K562 (cell line): ENCODE results near the gene KCTD16. TPM values are rescaled to one million over a fixed set of nuclear protein-coding genes. Genes with fewer than 3 reads are reported as not detected.

Source experiments
- ATAC-seq: fragments of 200-7000 bp; cut with Tn5 transposase; 3 replicates; pipeline ENCODE4 v1.9.1; 2020; ENCODE audit warnings: moderate library complexity
- BruUV-seq: library from RNA; stranded (reverse); fragments of 400-500 nt; replicated peaks from 2 replicates; lab custom pipeline; 2021; lab: Mats Ljungman, UMichigan
- CTCF ChIA-PET: fragments of 300-600 bp; formaldehyde crosslinking; extraction: SDS; loops from one replicate; lab custom pipeline; 2021; ENCODE audit warnings: low intra/inter-chr PET ratio; lab: Yijun Ruan, JAX
- POLR2A ChIA-PET: fragments of 300-600, 350-650 bp; sonication (Branson Sonifier 250); formaldehyde crosslinking; extraction: SDS; loops from one replicate; lab custom pipeline; 2021; ENCODE audit warnings: antibody characterized with exemption, inconsistent platforms; lab: Yijun Ruan, JAX
- DNase-seq, 4 experiments: peaks; one replicate each; pipeline versions ENCODE4 v3.0.0 to v3.0.0-alpha.2; 2011 to 2018; ENCODE audit warnings: low spot score in 3 of 4, mixed read lengths in 3 of 4; ENCODE audit errors: extremely low read depth in 1 of 4
- FAIRE-seq: peaks from 2 replicates; lab custom pipeline; 2011; peaks lifted over from hg19 to GRCh38; lab: Jason Lieb, UNC
- H2AFZ ChIP-seq: 2 replicates; pipeline ENCODE4 v1.6.0; 2011; ENCODE audit warnings: low read depth, low read length, control low read depth, inconsistent platforms
- H3K27ac ChIP-seq: fragments of 200-600 bp; 3 replicates; pipeline ENCODE4 v1.8.0; 2011; ENCODE audit warnings: low read depth, mild to moderate bottlenecking, control low read depth, inconsistent platforms, low read length, moderate library complexity, mixed read lengths; ENCODE audit errors: extremely low read depth
- H3K27me3 ChIP-seq, 2 experiments: fragments of 300-600 bp in 1 of 2; 2 replicates in 1 of 2; 3 replicates in 1 of 2; pipeline versions ENCODE4 v1.6.0 to v1.8.0; 2011; ENCODE audit warnings: inconsistent platforms in 2 of 2, low read length in 2 of 2, mild to moderate bottlenecking in 1 of 2, mixed read lengths in 1 of 2, moderate library complexity in 1 of 2; ENCODE audit not compliant: control insufficient read depth in 2 of 2, insufficient read depth in 2 of 2
- H3K36me3 ChIP-seq: fragments of 300-600 bp; 3 replicates; pipeline ENCODE4 v1.8.0; 2011; ENCODE audit warnings: mild to moderate bottlenecking, low read length, inconsistent platforms; ENCODE audit not compliant: control insufficient read depth, insufficient read depth
- H3K4me1 ChIP-seq, 2 experiments: fragments of 200-600 bp in 1 of 2; replicated peaks in 1 of 2; 2 replicates in 1 of 2; 3 replicates in 1 of 2; pipeline versions ENCODE4 v1.5.1 to v1.8.0; 2011; ENCODE audit warnings: inconsistent platforms in 2 of 2, low read length in 2 of 2, mild to moderate bottlenecking in 1 of 2, mixed read lengths in 1 of 2, moderate library complexity in 1 of 2; ENCODE audit not compliant: control insufficient read depth in 2 of 2, insufficient read depth in 2 of 2
- H3K4me2 ChIP-seq: 2 replicates; pipeline ENCODE4 v1.6.1; 2011; ENCODE audit warnings: low read length, control low read depth, inconsistent platforms, mixed read lengths; ENCODE audit not compliant: insufficient read depth
- H3K4me3 ChIP-seq: fragments of 200-600 bp; sonication (generic), shearing (Covaris generic); 2 replicates; pipeline ENCODE4 v1.5.1; 2016; ENCODE audit warnings: control low read depth, inconsistent platforms
- H3K79me2 ChIP-seq: fragments of 200-600 bp; 3 replicates; pipeline ENCODE4 v1.8.0; 2011; ENCODE audit warnings: low read length, inconsistent platforms; ENCODE audit not compliant: control insufficient read depth, insufficient read depth
- H3K9ac ChIP-seq, 2 experiments: 2 replicates each; pipeline versions ENCODE4 v1.6.0 to v1.6.1; 2011; ENCODE audit warnings: low read depth in 2 of 2, low read length in 2 of 2, control low read depth in 1 of 2, inconsistent platforms in 1 of 2, mild to moderate bottlenecking in 1 of 2, mixed read lengths in 1 of 2; ENCODE audit not compliant: insufficient read depth in 1 of 2
- H3K9me1 ChIP-seq: one replicate; pipeline ENCODE4 v1.6.0; 2011; ENCODE audit warnings: inconsistent platforms, mild to moderate bottlenecking, low read length, moderate library complexity; ENCODE audit not compliant: control insufficient read depth, insufficient read depth
- H3K9me3 ChIP-seq: replicated peaks from 2 replicates; pipeline ENCODE4 v1.5.1; 2011; ENCODE audit warnings: low read depth, low read length, inconsistent platforms; ENCODE audit not compliant: control insufficient read depth, insufficient read depth
- H4K20me1 ChIP-seq: replicated peaks from 2 replicates; pipeline ENCODE4 v1.6.1; 2011; ENCODE audit warnings: low read length, inconsistent platforms, mixed read lengths; ENCODE audit not compliant: control insufficient read depth, insufficient read depth
- HCFC1 ChIP-seq: IDR thresholded peaks from 2 replicates; pipeline ENCODE4 v1.6.1; 2012; ENCODE audit warnings: low read depth, low read length, improper control_type of control experiment
- HDAC6 ChIP-seq: IDR thresholded peaks from 2 replicates; pipeline ENCODE4 v1.6.1; 2012; ENCODE audit warnings: low read depth, mild to moderate bottlenecking, control low read depth, inconsistent platforms, low read length, moderate library complexity
- KAT2B ChIP-seq: IDR thresholded peaks from one replicate; pipeline ENCODE4 v1.6.1; 2012; ENCODE audit warnings: low read depth, mild to moderate bottlenecking, control low read depth, inconsistent platforms, low read length, moderate library complexity
- OTX1 ChIP-seq: fragments of 450-650 bp; formaldehyde crosslinking; IDR thresholded peaks from 2 replicates; pipeline ENCODE4 v1.4.0; 2022; ENCODE audit warnings: mild to moderate bottlenecking
- POLR2AphosphoS5 ChIP-seq: IDR thresholded peaks from 2 replicates; pipeline ENCODE4 v1.6.1; 2011; ENCODE audit warnings: mild to moderate bottlenecking, low read depth, low read length, moderate library complexity; ENCODE audit not compliant: control insufficient read depth, insufficient read depth
- SMARCB1 ChIP-seq: IDR thresholded peaks from 2 replicates; pipeline ENCODE4 v1.6.1; 2011; ENCODE audit warnings: improper control_type of control experiment, low read depth; ENCODE audit not compliant: insufficient read length
- TAF7 ChIP-seq: fragments of 450-650 bp; IDR thresholded peaks from 2 replicates; pipeline ENCODE4 v1.6.1; 2016; ENCODE audit warnings: missing genetic modification characterization, missing compliant biosample characterization
- THAP12 ChIP-seq: fragments of 250-450 bp; sonication (Bioruptor Pico); IDR thresholded peaks from 2 replicates; pipeline ENCODE4 v1.9.0; 2021; ENCODE audit warnings: mild to moderate bottlenecking, inconsistent platforms
- ZNF764 ChIP-seq: fragments of 250-450 bp; sonication (Bioruptor Pico); IDR thresholded peaks from 2 replicates; pipeline ENCODE4 v1.4.0; 2020; ENCODE audit warnings: low read depth, mild to moderate bottlenecking, moderate library complexity
- ZZZ3 ChIP-seq: fragments of 450-650 bp; IDR thresholded peaks from 2 replicates; pipeline ENCODE4 v1.6.1; 2016; ENCODE audit warnings: antibody characterized with exemption, mild to moderate bottlenecking, moderate library complexity
- WGBS: fragments of 100-300 bp; shearing (Covaris generic); methylation state at CpG from one replicate; pipeline ENCODE4 v1.1.6; 2016; ENCODE audit warnings: low coverage, mixed read lengths; ENCODE audit not compliant: insufficient coverage; ENCODE audit errors: missing lambda C conversion rate; 5-methylcytosine and 5-hydroxymethylcytosine counted together
- in situ Hi-C: fragments of 300-500 bp; cut with MboI; formaldehyde crosslinking; loops from 4 replicates; pipeline ENCODE4 v1.15.0; 2018; ENCODE audit warnings: inconsistent platforms, mixed read lengths
- intact Hi-C: fragments of 100-400 bp; cut with micrococcal nuclease; formaldehyde crosslinking; loops from 2 replicates; pipeline ENCODE4 v1.14.2; 2022
- polyA plus RNA-seq, 8 experiments: library from polyadenylated mRNA; depleted of rRNA in 4 of 8; stranded (reverse) in 5 of 8; unstranded in 3 of 8; fragments of >200 nt; fragmentation: Nextera tagmentation in 2 of 8; fragmentation: Illumina TruSeq in 1 of 8; extraction: Ambion mirVana in 2 of 8; extraction: Trizol in 1 of 8; gene quantifications; 2 replicates each; pipeline versions ENCODE4 v1.2.1 to v1.2.3, GENCODE V29; 2011 to 2014; ENCODE audit warnings: inconsistent platforms in 1 of 8, missing spikeins in 1 of 8
- total RNA-seq, 7 experiments: library from RNA; depleted of rRNA in 6 of 7; stranded (reverse); fragments of >200 nt in 6 of 7; fragmentation: Illumina TruSeq in 2 of 7; extraction: Trizol in 2 of 7; gene quantifications; 2 replicates each; pipeline versions ENCODE4 v1.2.1 to v1.2.3, GENCODE V29; 2011 to 2021; ENCODE audit warnings: low replicate concordance in 1 of 7
- TF ChIP-seq, protein P1 (sequence below), 3 experiments: fragments of 200-800 bp in 1 of 3; sonication (Bioruptor generic) in 1 of 3; sonication (generic) in 1 of 3; formaldehyde crosslinking in 1 of 3; IDR thresholded peaks; 2 replicates each; pipeline versions ENCODE4 v1.6.1 to v1.8.0; 2016 to 2022; ENCODE audit warnings: mild to moderate bottlenecking in 2 of 3, missing compliant biosample characterization in 2 of 3, missing genetic modification characterization in 2 of 3, missing genetic modification reagents in 1 of 3
- TF ChIP-seq, protein P2 (sequence below): sonication (generic); formaldehyde crosslinking; IDR thresholded peaks from 2 replicates; pipeline ENCODE4 v1.8.1; 2023; ENCODE audit warnings: missing genetic modification reagents, mild to moderate bottlenecking, borderline replicate concordance
- TF ChIP-seq, protein P3 (sequence below): sonication (generic); formaldehyde crosslinking; IDR thresholded peaks from 2 replicates; pipeline ENCODE4 v1.8.1; 2022; ENCODE audit warnings: missing genetic modification reagents

KCTD16 gene
- total and polyA plus RNA-seq, 9 of the 15 experiments (the other 6 are each of a cell fraction or from before 2014, with no cell fraction given): 0.04 TPM; not detected in 8

DNA sequence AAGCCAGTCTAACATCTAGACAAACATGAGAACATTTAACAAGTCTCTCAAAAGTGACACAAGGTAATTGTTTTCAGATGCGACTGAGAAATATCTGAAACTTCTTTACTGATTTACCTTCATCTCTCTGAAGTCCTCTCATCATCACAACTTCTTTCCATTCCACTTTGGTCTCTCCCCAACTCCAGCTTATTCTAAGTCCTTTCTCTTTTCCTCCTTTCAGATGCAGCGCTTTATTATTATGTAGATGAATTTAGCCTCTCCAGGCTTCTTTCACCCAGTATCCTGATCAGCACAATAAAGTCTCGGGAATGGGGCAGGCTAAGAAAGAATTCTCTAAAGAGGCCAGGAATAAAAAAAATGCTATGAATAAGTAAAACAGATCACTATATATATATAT, 128.0 kb downstream of the KCTD16 start:
- Histone ChIP-seq H3K9me3 (no peaks in the 10 kb centered on the region), H3K79me2 (no peaks in the 10 kb centered on the region), H3K27me3 (no peaks in the 10 kb centered on the region), H2AFZ (no peak overlapping the region), H4K20me1 (no peaks in the 10 kb centered on the region), H3K27ac (no peak overlapping the region), H3K9ac (no peak overlapping the region), H3K4me3 (no peak overlapping the region), H3K9me1 (no peaks in the 10 kb centered on the region), H3K36me3 (no peaks in the 10 kb centered on the region), H3K4me2 (no peak overlapping the region), H3K4me1 (no peaks in the 10 kb centered on the region)
- in situ Hi-C loops (no loop called here), intact Hi-C loops (no loop called here)
- BruUV-seq: no TSS peak
- DNase-seq (no peak), ATAC-seq (no peak), FAIRE-seq (no peak)
- CTCF ChIA-PET: no interaction called here
- WGBS: 11% methylated on average over 3 of the region's 3 CpGs
- POLR2A ChIA-PET: no interaction called here
- TF ChIP-seq ZNF764 (no peak), SMARCB1 (no peak), HCFC1 (no peak), ZZZ3 (no peak), HDAC6 (no peak), TAF7 (no peak), KAT2B (no peak), POLR2AphosphoS5 (no peak), OTX1 (no peak), THAP12 (CRISPR knock-in tag) (no peak)
- TF ChIP-seq, protein P1, sequence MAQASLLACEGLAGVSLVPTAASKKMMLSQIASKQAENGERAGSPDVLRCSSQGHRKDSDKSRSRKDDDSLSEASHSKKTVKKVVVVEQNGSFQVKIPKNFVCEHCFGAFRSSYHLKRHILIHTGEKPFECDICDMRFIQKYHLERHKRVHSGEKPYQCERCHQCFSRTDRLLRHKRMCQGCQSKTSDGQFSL (CRISPR knock-in tag; IDR thresholded peaks at IDR 0.05): no peak
- TF ChIP-seq, protein P1 (tag; IDR thresholded peaks at IDR 0.05): no peak
- TF ChIP-seq, protein P2, sequence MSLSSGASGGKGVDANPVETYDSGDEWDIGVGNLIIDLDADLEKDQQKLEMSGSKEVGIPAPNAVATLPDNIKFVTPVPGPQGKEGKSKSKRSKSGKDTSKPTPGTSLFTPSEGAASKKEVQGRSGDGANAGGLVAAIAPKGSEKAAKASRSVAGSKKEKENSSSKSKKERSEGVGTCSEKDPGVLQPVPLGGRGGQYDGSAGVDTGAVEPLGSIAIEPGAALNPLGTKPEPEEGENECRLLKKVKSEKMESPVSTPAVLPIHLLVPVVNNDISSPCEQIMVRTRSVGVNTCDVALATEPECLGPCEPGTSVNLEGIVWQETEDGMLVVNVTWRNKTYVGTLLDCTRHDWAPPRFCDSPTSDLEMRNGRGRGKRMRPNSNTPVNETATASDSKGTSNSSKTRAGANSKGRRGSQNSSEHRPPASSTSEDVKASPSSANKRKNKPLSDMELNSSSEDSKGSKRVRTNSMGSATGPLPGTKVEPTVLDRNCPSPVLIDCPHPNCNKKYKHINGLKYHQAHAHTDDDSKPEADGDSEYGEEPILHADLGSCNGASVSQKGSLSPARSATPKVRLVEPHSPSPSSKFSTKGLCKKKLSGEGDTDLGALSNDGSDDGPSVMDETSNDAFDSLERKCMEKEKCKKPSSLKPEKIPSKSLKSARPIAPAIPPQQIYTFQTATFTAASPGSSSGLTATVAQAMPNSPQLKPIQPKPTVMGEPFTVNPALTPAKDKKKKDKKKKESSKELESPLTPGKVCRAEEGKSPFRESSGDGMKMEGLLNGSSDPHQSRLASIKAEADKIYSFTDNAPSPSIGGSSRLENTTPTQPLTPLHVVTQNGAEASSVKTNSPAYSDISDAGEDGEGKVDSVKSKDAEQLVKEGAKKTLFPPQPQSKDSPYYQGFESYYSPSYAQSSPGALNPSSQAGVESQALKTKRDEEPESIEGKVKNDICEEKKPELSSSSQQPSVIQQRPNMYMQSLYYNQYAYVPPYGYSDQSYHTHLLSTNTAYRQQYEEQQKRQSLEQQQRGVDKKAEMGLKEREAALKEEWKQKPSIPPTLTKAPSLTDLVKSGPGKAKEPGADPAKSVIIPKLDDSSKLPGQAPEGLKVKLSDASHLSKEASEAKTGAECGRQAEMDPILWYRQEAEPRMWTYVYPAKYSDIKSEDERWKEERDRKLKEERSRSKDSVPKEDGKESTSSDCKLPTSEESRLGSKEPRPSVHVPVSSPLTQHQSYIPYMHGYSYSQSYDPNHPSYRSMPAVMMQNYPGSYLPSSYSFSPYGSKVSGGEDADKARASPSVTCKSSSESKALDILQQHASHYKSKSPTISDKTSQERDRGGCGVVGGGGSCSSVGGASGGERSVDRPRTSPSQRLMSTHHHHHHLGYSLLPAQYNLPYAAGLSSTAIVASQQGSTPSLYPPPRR (CRISPR knock-in tag): no peak
- TF ChIP-seq, protein P3, sequence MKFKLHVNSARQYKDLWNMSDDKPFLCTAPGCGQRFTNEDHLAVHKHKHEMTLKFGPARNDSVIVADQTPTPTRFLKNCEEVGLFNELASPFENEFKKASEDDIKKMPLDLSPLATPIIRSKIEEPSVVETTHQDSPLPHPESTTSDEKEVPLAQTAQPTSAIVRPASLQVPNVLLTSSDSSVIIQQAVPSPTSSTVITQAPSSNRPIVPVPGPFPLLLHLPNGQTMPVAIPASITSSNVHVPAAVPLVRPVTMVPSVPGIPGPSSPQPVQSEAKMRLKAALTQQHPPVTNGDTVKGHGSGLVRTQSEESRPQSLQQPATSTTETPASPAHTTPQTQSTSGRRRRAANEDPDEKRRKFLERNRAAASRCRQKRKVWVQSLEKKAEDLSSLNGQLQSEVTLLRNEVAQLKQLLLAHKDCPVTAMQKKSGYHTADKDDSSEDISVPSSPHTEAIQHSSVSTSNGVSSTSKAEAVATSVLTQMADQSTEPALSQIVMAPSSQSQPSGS: no peak
